Measurements from ENCODE around the gene PRELP. TPM values are rescaled to one million over a fixed set of nuclear protein-coding genes. Genes with fewer than 3 reads are reported as not detected.
"Not testable (repeated sequence)": the region's sequence is repeated elsewhere in the genome, so short reads cannot be mapped to it uniquely, and the experiment has no call there.

Gene PRELP
- total RNA-seq, 2 experiments from 2014 or later, result not detected

GRCh38 chr1:203509135-203509534, 33.5 kb downstream of the PRELP start:
- H3K27ac Mint-ChIP-seq, result no peak overlapping the region
- H3K9me3 Mint-ChIP-seq, result no peaks in the 10 kb centered on the region
- no peak for ATAC-seq (ENCODE audit: low read depth)
- H3K36me3 Mint-ChIP-seq, result no peaks in the 10 kb centered on the region
- POLR2A ChIA-PET, result no interaction called here
- no peaks in the 10 kb centered on the region for H3K27me3 Mint-ChIP-seq
- H3K4me3 Mint-ChIP-seq, result no peak overlapping the region
- no peak for DNase-seq
- peaks cover 16% of the 10 kb centered on the region for H3K4me1 Mint-ChIP-seq

DNA sequence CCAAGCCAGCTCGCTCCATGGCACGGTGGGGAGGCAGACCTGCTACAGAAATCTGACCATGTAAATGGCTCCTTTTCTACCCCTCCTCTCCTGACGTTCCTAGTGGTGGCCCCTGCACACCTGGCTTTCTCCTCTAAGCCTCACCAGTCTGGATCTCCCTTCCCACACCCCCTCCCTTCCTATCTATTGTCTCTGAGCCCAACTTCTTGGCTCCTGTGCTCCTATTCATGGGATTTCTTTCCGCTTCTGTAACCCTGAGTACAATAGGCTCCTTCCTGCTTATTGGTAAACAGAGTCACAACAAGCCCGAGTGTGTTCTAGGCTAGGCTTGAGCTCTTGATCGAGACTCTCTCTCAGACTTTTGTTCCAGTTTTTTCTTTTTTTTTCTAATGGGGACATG, 35.9 kb downstream of the PRELP start:
- ATAC-seq (ENCODE audit: low read depth) (no peak), DNase-seq (no peak)
- no peaks in the 10 kb centered on the region for H3K9me3 Mint-ChIP-seq
- H3K27ac Mint-ChIP-seq, result no peak overlapping the region
- H3K4me3 Mint-ChIP-seq, result no peak overlapping the region
- H3K36me3 Mint-ChIP-seq, result no peaks in the 10 kb centered on the region
- POLR2A ChIA-PET, result no interaction called here
- H3K27me3 Mint-ChIP-seq, result peaks cover 6% of the 10 kb centered on the region
- H3K4me1 Mint-ChIP-seq, result peaks cover 22% of the 10 kb centered on the region

- H3K4me1 Mint-ChIP-seq, result peaks cover 22% of the 10 kb centered on the region
- peaks cover 6% of the 10 kb centered on the region for H3K27me3 Mint-ChIP-seq
- no peak overlapping the region for H3K27ac Mint-ChIP-seq
- H3K4me3 Mint-ChIP-seq, result no peak overlapping the region
- DNase-seq, result no peak
- no peak for ATAC-seq (ENCODE audit: low read depth)
- no peaks in the 10 kb centered on the region for H3K36me3 Mint-ChIP-seq
- POLR2A ChIA-PET, result no interaction called here
- no peaks in the 10 kb centered on the region for H3K9me3 Mint-ChIP-seq
Measured at GRCh38 chr1:203511930-203512329, 36.3 kb downstream of the PRELP start.

DNA sequence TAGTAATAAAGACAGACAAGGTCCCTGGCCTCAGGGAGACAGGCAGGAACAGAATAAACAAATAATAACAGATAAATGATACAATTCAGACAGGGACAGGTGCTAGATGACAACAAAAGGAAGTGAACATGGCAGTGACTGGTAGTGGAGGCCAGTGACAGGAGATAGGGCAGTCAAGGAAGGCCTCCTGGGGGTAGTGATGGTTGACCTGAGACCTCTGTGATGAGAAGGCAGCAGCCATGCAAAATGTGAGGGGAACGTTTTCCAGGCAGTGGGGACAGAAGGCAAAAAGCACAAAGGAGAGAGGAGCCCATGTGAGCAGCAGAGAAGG, 36.9 kb downstream of the PRELP start:
- Mint-ChIP-seq H3K4me1 (peaks cover 22% of the 10 kb centered on the region), H3K27ac (no peak overlapping the region), H3K36me3 (no peaks in the 10 kb centered on the region), H3K4me3 (no peak overlapping the region), H3K9me3 (no peaks in the 10 kb centered on the region), H3K27me3 (peaks cover 6% of the 10 kb centered on the region)
- no peak for ATAC-seq (ENCODE audit: low read depth)
- DNase-seq, result no peak
- POLR2A ChIA-PET, result no interaction called here

DNA sequence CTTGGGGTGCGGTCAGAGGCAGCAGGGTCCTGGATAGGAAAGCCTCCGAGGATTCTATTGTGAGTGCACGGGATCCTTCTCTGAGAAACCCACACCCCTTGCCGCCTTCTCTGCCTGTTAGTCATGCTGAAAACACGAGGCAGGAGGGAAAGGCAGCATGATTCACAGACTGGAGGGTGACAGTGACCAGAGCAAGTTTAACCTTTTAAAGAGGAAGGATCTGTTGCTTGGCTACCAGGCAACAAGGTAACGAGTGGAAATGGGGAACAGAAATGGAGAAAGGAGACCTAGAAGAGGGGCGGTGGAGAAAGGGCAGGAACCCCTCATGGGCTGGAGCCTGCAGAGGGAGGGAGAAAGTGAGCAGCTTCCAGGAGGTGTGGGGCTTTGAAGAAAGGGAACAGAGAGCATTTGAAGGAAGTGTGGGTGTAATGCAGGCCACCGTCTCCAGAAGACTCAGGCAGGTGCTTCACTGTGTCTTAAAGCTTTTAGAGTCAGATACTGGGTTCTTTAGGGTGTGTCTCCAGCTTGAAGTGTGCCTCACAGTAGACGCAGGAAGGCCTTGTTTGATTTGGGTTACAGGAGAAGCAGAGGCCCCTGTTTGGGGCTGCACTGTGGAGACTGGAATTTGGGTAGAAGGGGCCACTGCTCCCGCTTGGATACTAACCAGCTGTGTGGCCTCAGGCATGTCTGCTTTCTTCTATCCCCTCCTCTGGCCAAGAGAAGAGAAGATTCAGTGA, 37.4 kb downstream of the PRELP start:
- Mint-ChIP-seq H3K4me1 (peaks cover 22% of the 10 kb centered on the region), H3K27ac (peak overlapping the region; percentile 27), H3K9me3 (no peaks in the 10 kb centered on the region), H3K4me3 (no peak overlapping the region), H3K27me3 (peaks cover 6% of the 10 kb centered on the region), H3K36me3 (no peaks in the 10 kb centered on the region)
- ATAC-seq (ENCODE audit: low read depth) (peak; percentile 25), DNase-seq (no peak)
- POLR2A ChIA-PET, result no interaction called here

DNA sequence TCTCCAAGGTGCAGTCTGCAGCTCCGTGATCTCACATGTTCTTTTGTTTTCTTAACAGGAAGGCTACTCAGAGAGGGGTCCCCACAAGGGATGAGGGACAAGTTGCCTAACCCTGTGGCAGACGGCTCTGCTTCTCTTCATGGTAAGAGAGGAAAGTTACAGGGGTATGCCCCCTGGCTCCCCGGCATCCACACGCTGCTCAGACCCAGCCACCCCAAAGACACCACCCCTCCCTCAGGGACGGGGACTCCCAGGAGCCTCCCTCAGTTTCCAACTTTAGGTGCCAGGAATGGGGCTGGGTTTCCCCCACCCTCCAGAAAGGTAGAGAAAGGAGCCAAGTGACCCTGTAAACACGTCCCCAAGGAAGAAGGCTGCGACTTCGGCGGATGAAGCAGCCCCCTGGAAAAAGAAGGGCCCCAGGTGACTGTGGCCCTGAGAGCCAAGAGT, 38.0 kb downstream of the PRELP start:
- H3K9me3 Mint-ChIP-seq, result no peaks in the 10 kb centered on the region
- ATAC-seq (ENCODE audit: low read depth) (no peak), DNase-seq (no peak)
- no peaks in the 10 kb centered on the region for H3K36me3 Mint-ChIP-seq
- H3K4me1 Mint-ChIP-seq, result peaks cover 22% of the 10 kb centered on the region
- peaks cover 6% of the 10 kb centered on the region for H3K27me3 Mint-ChIP-seq
- no peak overlapping the region for H3K27ac Mint-ChIP-seq
- no peak overlapping the region for H3K4me3 Mint-ChIP-seq
- POLR2A ChIA-PET, result no interaction called here

GRCh38 chr1:203516184-203516583, 40.6 kb downstream of the PRELP start:
- no peak overlapping the region for H3K27ac Mint-ChIP-seq
- DNase-seq (no peak), ATAC-seq (ENCODE audit: low read depth) (no peak)
- H3K4me1 Mint-ChIP-seq, result peaks cover 22% of the 10 kb centered on the region
- H3K27me3 Mint-ChIP-seq, result peaks cover 6% of the 10 kb centered on the region
- H3K36me3 Mint-ChIP-seq, result no peaks in the 10 kb centered on the region
- H3K9me3 Mint-ChIP-seq, result no peaks in the 10 kb centered on the region
- no peak overlapping the region for H3K4me3 Mint-ChIP-seq
- POLR2A ChIA-PET, result no interaction called here

- ATAC-seq (ENCODE audit: low read depth) (no peak), DNase-seq (no peak)
- no peak overlapping the region for H3K27ac Mint-ChIP-seq
- no peak overlapping the region for H3K4me3 Mint-ChIP-seq
- H3K9me3 Mint-ChIP-seq, result no peaks in the 10 kb centered on the region
- peaks cover 22% of the 10 kb centered on the region for H3K4me1 Mint-ChIP-seq
- POLR2A ChIA-PET, result no interaction called here
- peaks cover 6% of the 10 kb centered on the region for H3K27me3 Mint-ChIP-seq
- H3K36me3 Mint-ChIP-seq, result no peaks in the 10 kb centered on the region
Measured at GRCh38 chr1:203516906-203517305, 41.3 kb downstream of the PRELP start.

DNA sequence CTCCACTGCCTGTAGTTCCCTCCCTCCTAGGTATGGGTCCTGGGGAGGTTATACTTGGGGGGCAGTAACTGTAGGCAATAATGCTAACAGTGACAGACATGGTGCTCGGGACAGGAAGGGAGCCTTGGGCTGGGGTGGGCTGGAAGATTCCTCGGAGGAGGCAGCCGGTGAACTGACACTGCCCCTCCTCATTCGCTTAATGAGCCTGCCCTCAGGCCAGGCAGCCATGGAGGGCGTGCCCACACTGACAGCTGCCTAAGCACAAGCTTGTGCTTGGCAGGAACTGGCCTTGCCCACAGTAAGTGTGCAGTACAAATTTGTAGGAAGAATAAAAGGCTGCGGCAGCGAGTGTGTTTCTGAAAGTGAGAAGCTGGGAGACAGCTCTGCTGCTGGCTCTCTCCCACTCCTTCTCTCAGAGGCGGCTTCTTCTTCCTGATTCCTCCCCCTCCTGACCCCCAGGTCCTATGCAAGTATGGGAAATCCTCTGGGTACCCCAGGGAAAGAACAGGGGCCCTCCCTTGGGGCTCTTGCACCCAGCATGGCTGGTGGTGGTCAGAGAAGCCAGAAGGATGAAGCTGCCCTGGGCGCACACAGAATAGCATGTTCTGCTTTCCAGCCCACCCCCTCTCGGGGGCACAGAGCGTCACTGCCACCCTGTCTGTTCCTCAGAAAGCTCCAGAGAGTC, 42.0 kb downstream of the PRELP start:
- H3K27me3 Mint-ChIP-seq, result peaks cover 6% of the 10 kb centered on the region
- H3K36me3 Mint-ChIP-seq, result no peaks in the 10 kb centered on the region
- no peaks in the 10 kb centered on the region for H3K9me3 Mint-ChIP-seq
- no peak for DNase-seq
- H3K4me3 Mint-ChIP-seq, result no peak overlapping the region
- H3K4me1 Mint-ChIP-seq, result peaks cover 19% of the 10 kb centered on the region
- ATAC-seq (ENCODE audit: low read depth), result no peak
- POLR2A ChIA-PET, result no interaction called here
- no peak overlapping the region for H3K27ac Mint-ChIP-seq

GRCh38 chr1:203518139-203518538, 42.5 kb downstream of the PRELP start:
- POLR2A ChIA-PET, H3K27me3 Mint-ChIP-seq: not testable (repeated sequence)

DNA sequence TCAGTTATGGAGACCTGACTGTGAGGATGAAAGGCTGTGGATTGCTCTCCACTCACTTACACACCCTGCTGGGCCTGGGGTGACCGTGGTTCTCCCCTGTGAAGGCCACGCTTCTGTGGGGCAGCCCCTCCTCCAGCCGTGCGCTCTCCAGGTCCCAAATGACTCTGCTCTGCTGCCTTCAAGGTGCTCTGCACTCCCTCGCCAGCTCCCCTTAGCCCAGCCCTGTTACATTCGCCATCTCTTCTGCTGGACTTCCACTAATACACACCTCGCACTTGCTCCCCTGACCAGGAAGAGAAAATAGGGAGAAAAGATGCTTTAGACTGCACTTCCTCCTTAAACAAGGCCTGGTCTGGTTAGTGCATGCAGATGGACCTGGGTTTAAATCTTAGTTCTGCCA, 42.9 kb downstream of the PRELP start:
- peaks cover 10% of the 10 kb centered on the region for H3K4me1 Mint-ChIP-seq
- ATAC-seq (ENCODE audit: low read depth) (no peak), DNase-seq (no peak)
- H3K27ac Mint-ChIP-seq, result no peak overlapping the region
- H3K4me3 Mint-ChIP-seq, result no peak overlapping the region
- peaks cover 6% of the 10 kb centered on the region for H3K27me3 Mint-ChIP-seq
- no peaks in the 10 kb centered on the region for H3K9me3 Mint-ChIP-seq
- no peaks in the 10 kb centered on the region for H3K36me3 Mint-ChIP-seq
- POLR2A ChIA-PET, result no interaction called here

More at GRCh38 chr1:203518139-203518538, 42.5 kb downstream of the PRELP start:
- not testable (repeated sequence) for H3K27ac Mint-ChIP-seq; DNase-seq; ATAC-seq (ENCODE audit: low read depth); H3K36me3 Mint-ChIP-seq; H3K9me3 Mint-ChIP-seq; H3K4me3 Mint-ChIP-seq
- H3K4me1 Mint-ChIP-seq, result peaks cover 14% of the 10 kb centered on the region

- no peak for ATAC-seq (ENCODE audit: low read depth)
- Mint-ChIP-seq H3K27me3 (peaks cover 6% of the 10 kb centered on the region), H3K4me3 (no peak overlapping the region), H3K4me1 (peaks cover 6% of the 10 kb centered on the region), H3K36me3 (no peaks in the 10 kb centered on the region), H3K27ac (no peak overlapping the region), H3K9me3 (no peaks in the 10 kb centered on the region)
- DNase-seq, result no peak
- POLR2A ChIA-PET, result no interaction called here
Measured at GRCh38 chr1:203519053-203519840, 43.6 kb downstream of the PRELP start.

GRCh38 chr1:203519896-203520295, 44.3 kb downstream of the PRELP start:
- no peak overlapping the region for H3K27ac Mint-ChIP-seq
- ATAC-seq (ENCODE audit: low read depth), result no peak

DNA sequence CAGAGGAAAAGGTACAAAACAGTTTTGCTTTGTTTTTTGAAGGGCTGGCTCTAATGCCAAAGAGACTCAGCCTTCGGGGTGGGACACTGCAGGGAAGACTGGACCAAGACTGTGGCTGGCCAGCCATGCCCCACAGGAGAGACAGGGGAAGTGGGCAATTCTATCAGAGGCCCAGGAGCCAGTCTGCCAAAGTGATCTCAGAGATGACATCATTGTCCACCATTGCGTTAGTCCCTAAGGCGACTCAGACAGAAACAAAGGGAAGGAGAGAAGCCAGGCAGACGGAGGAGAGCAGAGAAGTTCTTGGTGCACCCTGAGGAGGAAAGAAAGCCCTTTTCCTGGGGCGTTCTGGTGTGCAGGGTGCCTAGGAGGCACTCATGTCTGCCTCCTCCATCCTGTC, 44.7 kb downstream of the PRELP start:
- POLR2A ChIA-PET, result no interaction called here

More at GRCh38 chr1:203519896-203520295, 44.3 kb downstream of the PRELP start:
- Mint-ChIP-seq H3K4me1 (peaks cover 3% of the 10 kb centered on the region), H3K27me3 (peaks cover 4% of the 10 kb centered on the region), H3K9me3 (no peaks in the 10 kb centered on the region), H3K36me3 (no peaks in the 10 kb centered on the region), H3K4me3 (no peak overlapping the region)
- POLR2A ChIA-PET, result no interaction called here
- DNase-seq, result no peak

More for the DNA sequence above, 44.7 kb downstream of the PRELP start:
- H3K27ac Mint-ChIP-seq, result no peak overlapping the region
- H3K36me3 Mint-ChIP-seq, result no peaks in the 10 kb centered on the region
- DNase-seq (no peak), ATAC-seq (ENCODE audit: low read depth) (no peak)
- H3K27me3 Mint-ChIP-seq, result peaks cover 4% of the 10 kb centered on the region
- H3K4me3 Mint-ChIP-seq, result no peak overlapping the region
- peaks cover 2% of the 10 kb centered on the region for H3K4me1 Mint-ChIP-seq
- H3K9me3 Mint-ChIP-seq, result no peaks in the 10 kb centered on the region
